CD14-positive monocyte (primary cell): ENCODE measurements around the gene ANKS6. TPM values are rescaled to one million over a fixed set of nuclear protein-coding genes. Genes with fewer than 3 reads are reported as not detected.

Experiments used
- DNase-seq, 3 donors: peaks; one replicate each; pipeline ENCODE4 v3.0.0-alpha.2; 2011 to 2022
- H2AFZ ChIP-seq: 2 replicates; pipeline ENCODE4 v1.6.0; 2012; ENCODE audit warnings: mild to moderate bottlenecking, low read depth, low read length, inconsistent platforms; ENCODE audit not compliant: insufficient read depth, poor library complexity, severe bottlenecking
- H3K27ac ChIP-seq, 2 donors: 1 replicate in 1 of 2; 2 replicates in 1 of 2; pipeline ENCODE4 v1.5.1; 2012 to 2013; ENCODE audit warnings: low read length in 2 of 2, control low read depth in 1 of 2, inconsistent platforms in 1 of 2, low read depth in 1 of 2, mild to moderate bottlenecking in 1 of 2
- H3K27me3 ChIP-seq, 2 donors: one replicate each; pipeline versions ENCODE4 v1.6.0 to v1.6.1; 2011 to 2013; ENCODE audit warnings: low read length in 2 of 2; ENCODE audit not compliant: control insufficient read depth in 2 of 2, insufficient read depth in 2 of 2
- H3K36me3 ChIP-seq, 2 donors: replicated peaks in 1 of 2; 1 replicate in 1 of 2; 2 replicates in 1 of 2; pipeline versions ENCODE4 v1.5.1 to v1.6.1; 2012 to 2013; ENCODE audit warnings: low read length in 2 of 2, control low read depth in 1 of 2, inconsistent platforms in 1 of 2, mild to moderate bottlenecking in 1 of 2; ENCODE audit not compliant: insufficient read depth in 2 of 2, control insufficient read depth in 1 of 2
- H3K4me1 ChIP-seq, 2 donors: 1 replicate in 1 of 2; 2 replicates in 1 of 2; pipeline versions ENCODE4 v1.5.1 to v1.6.1; 2012 to 2013; ENCODE audit warnings: low read length in 2 of 2, control low read depth in 1 of 2, inconsistent platforms in 1 of 2, mild to moderate bottlenecking in 1 of 2, moderate library complexity in 1 of 2; ENCODE audit not compliant: insufficient read depth in 2 of 2, control insufficient read depth in 1 of 2
- H3K4me2 ChIP-seq: replicated peaks from 2 replicates; pipeline ENCODE3; 2012; ENCODE audit warnings: low read length, moderate library complexity, mild to moderate bottlenecking; ENCODE audit not compliant: poor library complexity, severe bottlenecking; ENCODE audit errors: extremely low read depth
- H3K4me3 ChIP-seq, 3 experiments: fragments of 200-600 bp in 1 of 3; sonication (generic) in 1 of 3; replicated peaks in 1 of 3; 1 replicate in 2 of 3; 2 replicates in 1 of 3; pipeline ENCODE4 v1.5.1; 2011 to 2013; ENCODE audit warnings: low read length in 3 of 3, mild to moderate bottlenecking in 3 of 3, control low read depth in 2 of 3, low read depth in 2 of 3, inconsistent platforms in 1 of 3, moderate library complexity in 1 of 3
- H3K79me2 ChIP-seq: 2 replicates; pipeline ENCODE4 v1.6.0; 2012; ENCODE audit warnings: mild to moderate bottlenecking, control low read depth, inconsistent platforms, low read length, moderate library complexity; ENCODE audit not compliant: insufficient read depth
- H3K9ac ChIP-seq: 2 replicates; pipeline ENCODE4 v1.6.0; 2017; ENCODE audit warnings: low read length, mild to moderate bottlenecking; ENCODE audit not compliant: insufficient read depth, poor library complexity, severe bottlenecking
- H3K9me3 ChIP-seq, 2 donors: replicated peaks in 1 of 2; 1 replicate in 1 of 2; 2 replicates in 1 of 2; pipeline versions ENCODE4 v1.5.1 to v1.6.1; 2012 to 2013; ENCODE audit warnings: low read length in 2 of 2, control low read depth in 1 of 2; ENCODE audit not compliant: control insufficient read depth in 1 of 2, insufficient read depth in 1 of 2
- H4K20me1 ChIP-seq: 2 replicates; pipeline ENCODE4 v1.6.0; 2012; ENCODE audit warnings: mild to moderate bottlenecking, low read length, control low read depth, moderate library complexity; ENCODE audit not compliant: insufficient read depth
- H3K27ac Mint-ChIP-seq, 7 donors: one replicate each; pipeline ENCODE4 v1.8.0; 2020; ENCODE audit warnings: mild to moderate bottlenecking in 7 of 7, mixed read lengths in 7 of 7, moderate library complexity in 6 of 7, inconsistent platforms in 2 of 7
- H3K27me3 Mint-ChIP-seq, 3 donors: one replicate each; pipeline ENCODE4 v1.8.0; 2021 to 2022; ENCODE audit warnings: low read depth in 3 of 3, mild to moderate bottlenecking in 3 of 3, mixed read lengths in 3 of 3, moderate library complexity in 3 of 3, inconsistent platforms in 1 of 3
- H3K36me3 Mint-ChIP-seq, 2 donors: one replicate each; pipeline ENCODE4 v1.8.0; 2020; ENCODE audit warnings: mixed read lengths in 2 of 2, inconsistent platforms in 1 of 2, mild to moderate bottlenecking in 1 of 2
- H3K4me1 Mint-ChIP-seq: one replicate; pipeline ENCODE4 v1.8.0; 2020; ENCODE audit warnings: mild to moderate bottlenecking, mixed read lengths
- H3K4me3 Mint-ChIP-seq, 2 donors: one replicate each; pipeline ENCODE4 v1.8.0; 2020; ENCODE audit warnings: mild to moderate bottlenecking in 2 of 2, mixed read lengths in 2 of 2, moderate library complexity in 1 of 2
- H3K9me3 Mint-ChIP-seq, 7 donors: one replicate each; pipeline ENCODE4 v1.8.0; 2020 to 2022; ENCODE audit warnings: mixed read lengths in 7 of 7, mild to moderate bottlenecking in 6 of 7, moderate library complexity in 6 of 7, inconsistent platforms in 2 of 7
- WGBS: methylation state at CpG from one replicate; pipeline ENCODE4 v1.1.5; 2013; ENCODE audit warnings: missing lambda C conversion rate; ENCODE audit not compliant: insufficient coverage; 5-methylcytosine and 5-hydroxymethylcytosine counted together
- intact Hi-C, 2 donors: fragments of 100-400 bp; cut with micrococcal nuclease; formaldehyde crosslinking; loops; one replicate each; pipeline versions ENCODE4 v1.15.0 to v1.15.1; 2023
- polyA plus RNA-seq, 3 donors: library from polyadenylated mRNA; depleted of rRNA in 1 of 3; unstranded in 2 of 3; stranded (reverse) in 1 of 3; fragments of 300-500 nt in 2 of 3; fragments of >200 nt in 1 of 3; fragmentation: Illumina TruSeq in 2 of 3; gene quantifications; 1 replicate in 2 of 3; 2 replicates in 1 of 3; pipeline ENCODE4 v1.2.3, GENCODE V29; 2012 to 2021
- TF ChIP-seq, protein P1 (sequence below): fragments of 200-600 bp; IDR thresholded peaks from one replicate; pipeline ENCODE4 v1.8.0; 2022; ENCODE audit warnings: antibody characterized with exemption, mild to moderate bottlenecking

ANKS6 gene
- polyA plus RNA-seq, 3 donors: 0.20 to 1.5 (median 0.56) TPM

GRCh38 chr9:98690686-98691085, 105.7 kb downstream of the ANKS6 start:
- Histone ChIP-seq H3K9ac (no peak overlapping the region), H3K27ac (no peak overlapping the region), H3K36me3 (no peaks in the 10 kb centered on the region), H3K4me3 (no peak overlapping the region), H2AFZ (no peak overlapping the region), H3K9me3 (no peaks in the 10 kb centered on the region), H3K4me1 (no peaks in the 10 kb centered on the region), H3K27me3 (no peaks in the 10 kb centered on the region), H4K20me1 (no peaks in the 10 kb centered on the region), H3K79me2 (no peaks in the 10 kb centered on the region), H3K4me2 (no peak overlapping the region)
- WGBS: 78% methylated on average over 1 of the region's 1 CpG
- peak overlapping the region in 1 of 7 donors; percentile 20 for H3K27ac Mint-ChIP-seq
- H3K27me3 Mint-ChIP-seq: peaks cover under 1 to 9% (median 2%) of the 10 kb centered on the region in 3 donors
- intact Hi-C loops: no loop called here
- TF ChIP-seq, protein P1, sequence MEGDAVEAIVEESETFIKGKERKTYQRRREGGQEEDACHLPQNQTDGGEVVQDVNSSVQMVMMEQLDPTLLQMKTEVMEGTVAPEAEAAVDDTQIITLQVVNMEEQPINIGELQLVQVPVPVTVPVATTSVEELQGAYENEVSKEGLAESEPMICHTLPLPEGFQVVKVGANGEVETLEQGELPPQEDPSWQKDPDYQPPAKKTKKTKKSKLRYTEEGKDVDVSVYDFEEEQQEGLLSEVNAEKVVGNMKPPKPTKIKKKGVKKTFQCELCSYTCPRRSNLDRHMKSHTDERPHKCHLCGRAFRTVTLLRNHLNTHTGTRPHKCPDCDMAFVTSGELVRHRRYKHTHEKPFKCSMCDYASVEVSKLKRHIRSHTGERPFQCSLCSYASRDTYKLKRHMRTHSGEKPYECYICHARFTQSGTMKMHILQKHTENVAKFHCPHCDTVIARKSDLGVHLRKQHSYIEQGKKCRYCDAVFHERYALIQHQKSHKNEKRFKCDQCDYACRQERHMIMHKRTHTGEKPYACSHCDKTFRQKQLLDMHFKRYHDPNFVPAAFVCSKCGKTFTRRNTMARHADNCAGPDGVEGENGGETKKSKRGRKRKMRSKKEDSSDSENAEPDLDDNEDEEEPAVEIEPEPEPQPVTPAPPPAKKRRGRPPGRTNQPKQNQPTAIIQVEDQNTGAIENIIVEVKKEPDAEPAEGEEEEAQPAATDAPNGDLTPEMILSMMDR: no peak
- no peaks in the 10 kb centered on the region for H3K36me3 Mint-ChIP-seq
- H3K9me3 Mint-ChIP-seq: peaks cover 0 to 2% (median 0%) of the 10 kb centered on the region in 7 donors
- DNase-seq: no peak
- no peak overlapping the region for H3K4me3 Mint-ChIP-seq
- no peaks in the 10 kb centered on the region for H3K4me1 Mint-ChIP-seq

GRCh38 chr9:98688710-98689495, 107.5 kb downstream of the ANKS6 start:
- Histone ChIP-seq H3K79me2 (no peaks in the 10 kb centered on the region), H3K9me3 (no peaks in the 10 kb centered on the region), H2AFZ (no peak overlapping the region), H3K4me2 (no peak overlapping the region), H3K4me1 (no peaks in the 10 kb centered on the region), H3K36me3 (no peaks in the 10 kb centered on the region), H4K20me1 (no peaks in the 10 kb centered on the region), H3K27ac (no peak overlapping the region), H3K4me3 (no peak overlapping the region), H3K9ac (no peak overlapping the region), H3K27me3 (no peaks in the 10 kb centered on the region)
- Mint-ChIP-seq H3K36me3 (no peaks in the 10 kb centered on the region), H3K27ac (no peak overlapping the region), H3K27me3 (peaks cover 2 to 3% (median 2%) of the 10 kb centered on the region in 3 donors), H3K9me3 (peaks cover 0 to 2% (median 0%) of the 10 kb centered on the region in 7 donors), H3K4me3 (no peak overlapping the region), H3K4me1 (no peaks in the 10 kb centered on the region)
- WGBS: 92% methylated on average over 4 of the region's 7 CpGs
- TF ChIP-seq, protein P1: no peak
- intact Hi-C loops: no loop called here
- DNase-seq: no peak
